Colonic mucosa (tissue), 4 donors: Measurements from ENCODE around the gene AMPH. TPM values are rescaled to one million over a fixed set of nuclear protein-coding genes. Genes with fewer than 3 reads are reported as not detected.

Experiments
- DNase-seq: peaks from one replicate; pipeline ENCODE4 v3.0.0-alpha.2; 2020
- H3K27ac ChIP-seq: fragments of 200-600 bp; one replicate; pipeline ENCODE4 v1.8.0; 2021
- H3K27me3 ChIP-seq: fragments of 200-600 bp; one replicate; pipeline ENCODE4 v1.8.0; 2021
- H3K36me3 ChIP-seq: fragments of 200-600 bp; one replicate; pipeline ENCODE4 v1.8.0; 2021
- H3K4me1 ChIP-seq: fragments of 200-600 bp; one replicate; pipeline ENCODE4 v1.8.0; 2021; ENCODE audit warnings: mild to moderate bottlenecking
- H3K4me3 ChIP-seq: fragments of 200-600 bp; one replicate; pipeline ENCODE4 v1.8.0; 2021
- H3K9ac ChIP-seq, 2 donors: one replicate each; pipeline ENCODE4 v1.7.0; 2013; ENCODE audit warnings: control low read depth in 2 of 2, low read depth in 2 of 2, low read length in 2 of 2
- H3K9me3 ChIP-seq: fragments of 200-600 bp; one replicate; pipeline ENCODE4 v1.8.0; 2021
- intact Hi-C: fragments of 100-400 bp; cut with DNase I; formaldehyde crosslinking; loops from one replicate; pipeline ENCODE4 v1.14.1; 2022
- total RNA-seq, 2 donors: library from RNA; stranded (reverse); fragmentation: NEBNext Ultra II Directional in 1 of 2; extraction: Animal tissue kit (Norgen Biotek cat#: 25700) in 1 of 2; gene quantifications; one replicate each; pipeline ENCODE4 v1.2.1, GENCODE V29; 2021
- TF ChIP-seq, protein P1 (sequence below): fragments of 200-600 bp; IDR thresholded peaks from one replicate; pipeline ENCODE4 v1.8.0; 2022; ENCODE audit warnings: antibody characterized with exemption, mild to moderate bottlenecking
- donor health status: healthy.
- donor health status: DM: no; HTN: no; CAD: no.
- donor health status: DM: no; HTN: no; CAD: no.

Gene AMPH
- total RNA-seq, 2 donors from 2014 or later: 0.49 to 1.1 TPM

DNA sequence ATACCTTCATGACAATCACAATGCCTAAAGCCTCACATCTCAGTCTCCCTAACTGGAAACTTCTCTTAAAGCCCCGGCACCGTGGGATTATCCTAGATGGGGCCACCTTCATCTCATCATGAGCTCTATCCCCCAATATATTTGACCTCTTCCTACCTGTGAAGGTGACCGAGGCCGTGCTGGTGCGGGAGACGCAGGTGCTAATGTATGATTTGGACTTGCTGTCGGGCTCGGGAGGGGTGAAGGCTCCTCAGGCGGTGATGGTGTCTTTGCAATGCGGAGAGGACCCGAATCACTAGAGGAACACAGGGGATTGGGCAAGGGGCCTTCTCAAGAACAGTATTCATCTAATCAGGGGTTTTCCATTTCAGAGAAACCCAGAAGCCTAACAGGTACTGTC is 168.4 kb downstream of the AMPH start:
- H3K27me3 ChIP-seq: no peaks in the 10 kb centered on the region
- TF ChIP-seq, protein P1, sequence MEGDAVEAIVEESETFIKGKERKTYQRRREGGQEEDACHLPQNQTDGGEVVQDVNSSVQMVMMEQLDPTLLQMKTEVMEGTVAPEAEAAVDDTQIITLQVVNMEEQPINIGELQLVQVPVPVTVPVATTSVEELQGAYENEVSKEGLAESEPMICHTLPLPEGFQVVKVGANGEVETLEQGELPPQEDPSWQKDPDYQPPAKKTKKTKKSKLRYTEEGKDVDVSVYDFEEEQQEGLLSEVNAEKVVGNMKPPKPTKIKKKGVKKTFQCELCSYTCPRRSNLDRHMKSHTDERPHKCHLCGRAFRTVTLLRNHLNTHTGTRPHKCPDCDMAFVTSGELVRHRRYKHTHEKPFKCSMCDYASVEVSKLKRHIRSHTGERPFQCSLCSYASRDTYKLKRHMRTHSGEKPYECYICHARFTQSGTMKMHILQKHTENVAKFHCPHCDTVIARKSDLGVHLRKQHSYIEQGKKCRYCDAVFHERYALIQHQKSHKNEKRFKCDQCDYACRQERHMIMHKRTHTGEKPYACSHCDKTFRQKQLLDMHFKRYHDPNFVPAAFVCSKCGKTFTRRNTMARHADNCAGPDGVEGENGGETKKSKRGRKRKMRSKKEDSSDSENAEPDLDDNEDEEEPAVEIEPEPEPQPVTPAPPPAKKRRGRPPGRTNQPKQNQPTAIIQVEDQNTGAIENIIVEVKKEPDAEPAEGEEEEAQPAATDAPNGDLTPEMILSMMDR: no peak
- no peaks in the 10 kb centered on the region for H3K4me1 ChIP-seq
- DNase-seq: no peak
- H3K9ac ChIP-seq: no peak overlapping the region
- no peak overlapping the region for H3K4me3 ChIP-seq
- H3K9me3 ChIP-seq: no peaks in the 10 kb centered on the region
- no peak overlapping the region for H3K27ac ChIP-seq
- no peaks in the 10 kb centered on the region for H3K36me3 ChIP-seq
- intact Hi-C loops: no loop called here

GRCh38 chr7:38461887-38462286 is 169.3 kb downstream of the AMPH start:
- no peak overlapping the region for H3K4me3 ChIP-seq
- H3K27me3 ChIP-seq: no peaks in the 10 kb centered on the region
- H3K9ac ChIP-seq: no peak overlapping the region
- intact Hi-C loops: no loop called here
- no peaks in the 10 kb centered on the region for H3K36me3 ChIP-seq
- no peak overlapping the region for H3K27ac ChIP-seq
- H3K4me1 ChIP-seq: no peaks in the 10 kb centered on the region
- no peak for DNase-seq
- TF ChIP-seq, protein P1: no peak
- H3K9me3 ChIP-seq: no peaks in the 10 kb centered on the region

DNA sequence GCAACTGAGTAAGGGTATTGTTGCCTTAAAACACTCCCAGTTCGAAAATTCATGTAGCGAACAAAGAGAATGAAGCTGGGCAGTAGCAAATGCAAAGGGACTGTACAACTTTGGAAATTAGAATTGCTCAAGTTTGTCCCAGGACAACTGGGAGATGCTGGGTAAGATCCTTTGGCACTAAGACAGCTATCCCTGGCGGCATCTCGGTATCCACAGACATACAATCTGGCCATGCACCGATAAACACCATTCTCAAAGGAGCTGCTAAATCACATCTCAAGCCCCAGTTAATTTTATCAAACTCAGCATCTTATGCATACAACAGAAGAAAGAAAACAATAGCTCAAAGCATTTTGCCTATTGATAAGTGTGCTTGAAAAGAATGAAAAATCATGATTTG is 177.3 kb downstream of the AMPH start:
- Histone ChIP-seq H3K27me3 (no peaks in the 10 kb centered on the region), H3K9me3 (no peaks in the 10 kb centered on the region), H3K4me1 (no peaks in the 10 kb centered on the region), H3K9ac (no peak overlapping the region), H3K4me3 (no peak overlapping the region), H3K36me3 (no peaks in the 10 kb centered on the region), H3K27ac (no peak overlapping the region)
- no peak for DNase-seq
- TF ChIP-seq, protein P1: no peak
- intact Hi-C loops: no loop called here

DNA sequence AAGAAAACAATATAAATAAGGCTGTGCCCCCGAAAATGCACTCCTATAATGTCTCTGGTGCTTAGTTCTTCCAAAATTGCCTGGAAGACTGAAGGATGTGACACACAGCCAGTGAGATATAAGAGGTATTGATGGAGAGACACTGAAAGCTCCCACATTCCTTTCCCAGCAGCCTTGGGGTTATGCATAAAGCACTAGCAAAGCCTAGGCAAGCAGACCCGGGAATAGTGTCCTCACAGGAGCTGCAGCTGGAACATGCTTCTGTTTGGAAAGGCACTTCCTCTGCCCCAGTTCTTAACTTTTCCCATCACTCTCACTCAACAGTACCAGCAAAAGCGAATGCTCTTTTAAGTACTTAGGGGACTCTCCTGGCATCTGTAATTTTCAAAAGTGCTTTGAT is 178.0 kb downstream of the AMPH start:
- no peaks in the 10 kb centered on the region for H3K9me3 ChIP-seq
- H3K27ac ChIP-seq: no peak overlapping the region
- H3K9ac ChIP-seq: no peak overlapping the region
- H3K27me3 ChIP-seq: no peaks in the 10 kb centered on the region
- no peak for DNase-seq
- H3K4me1 ChIP-seq: no peaks in the 10 kb centered on the region
- TF ChIP-seq, protein P1: no peak
- no peaks in the 10 kb centered on the region for H3K36me3 ChIP-seq
- H3K4me3 ChIP-seq: no peak overlapping the region
- intact Hi-C loops: no loop called here

GRCh38 chr7:38452681-38453108 is 178.5 kb downstream of the AMPH start:
- no peak overlapping the region for H3K9ac ChIP-seq
- no peak overlapping the region for H3K4me3 ChIP-seq
- no peaks in the 10 kb centered on the region for H3K36me3 ChIP-seq
- TF ChIP-seq, protein P1: no peak
- intact Hi-C loops: no loop called here
- no peaks in the 10 kb centered on the region for H3K9me3 ChIP-seq
- H3K4me1 ChIP-seq: no peaks in the 10 kb centered on the region
- no peaks in the 10 kb centered on the region for H3K27me3 ChIP-seq
- no peak for DNase-seq
- H3K27ac ChIP-seq: no peak overlapping the region

DNA sequence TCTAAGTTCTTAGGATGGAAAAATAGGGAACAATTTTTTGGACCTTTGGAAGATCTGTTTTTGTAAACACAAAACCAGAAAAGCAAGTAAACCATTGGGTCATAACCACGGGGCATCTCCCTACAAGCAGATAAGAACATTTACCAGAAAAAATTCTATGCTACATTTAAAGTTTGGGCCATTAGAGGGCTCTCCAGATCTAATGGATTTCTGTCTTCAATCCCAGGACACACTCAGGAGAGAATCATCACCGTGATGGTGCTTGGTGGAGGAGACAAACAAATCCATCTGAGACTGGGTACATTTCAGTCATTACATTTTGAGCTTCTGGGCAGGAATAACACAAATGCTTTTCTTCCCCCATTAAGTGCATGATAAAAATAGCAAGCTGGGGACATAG is 179.3 kb downstream of the AMPH start:
- TF ChIP-seq, protein P1: no peak
- Histone ChIP-seq H3K27me3 (no peaks in the 10 kb centered on the region), H3K36me3 (no peaks in the 10 kb centered on the region), H3K9ac (no peak overlapping the region), H3K4me1 (no peaks in the 10 kb centered on the region), H3K4me3 (no peak overlapping the region), H3K9me3 (no peaks in the 10 kb centered on the region), H3K27ac (no peak overlapping the region)
- intact Hi-C loops: no loop called here
- no peak for DNase-seq
